Fibroblast of pulmonary artery (primary cell): Measurements from ENCODE around the gene PRDM16.

Experiments
- DNase-seq: peaks from one replicate; pipeline ENCODE4 v3.0.0-alpha.2; 2010; ENCODE audit warnings: low read depth
- H3K4me3 ChIP-seq: replicated peaks from 2 replicates; pipeline ENCODE4 v1.5.1; 2011; ENCODE audit warnings: low read depth, mild to moderate bottlenecking, control low read depth, low read length, moderate library complexity
- CTCF ChIP-seq: IDR thresholded peaks from 2 replicates; pipeline ENCODE4 v1.5.1; 2011; ENCODE audit warnings: mild to moderate bottlenecking, control low read depth, low read length, inconsistent platforms; ENCODE audit errors: missing control alignments

Gene PRDM16

GRCh38 chr1:3062616-3063378 lies 6.2 kb upstream of the PRDM16 start:
- H3K4me3 ChIP-seq: no peak overlapping the region
- TF ChIP-seq CTCF: no peak
- DNase-seq: no peak

GRCh38 chr1:3063379-3064295 lies 5.4 kb upstream of the PRDM16 start:
- no peak for TF ChIP-seq CTCF
- H3K4me3 ChIP-seq: no peak overlapping the region
- DNase-seq: no peak

- no peak for TF ChIP-seq CTCF
- no peak for DNase-seq
- no peak overlapping the region for H3K4me3 ChIP-seq
These were observed 4.6 kb upstream of the PRDM16 start for GRCh38 chr1:3064296-3064850.

GRCh38 chr1:3064901-3065300 lies 4.1 kb upstream of the PRDM16 start:
- no peak overlapping the region for H3K4me3 ChIP-seq
- no peak for DNase-seq
- TF ChIP-seq CTCF: no peak

GRCh38 chr1:3065396-3065795 lies 3.6 kb upstream of the PRDM16 start:
- TF ChIP-seq CTCF: no peak
- no peak for DNase-seq
- no peak overlapping the region for H3K4me3 ChIP-seq

GRCh38 chr1:3065797-3066196 lies 3.2 kb upstream of the PRDM16 start:
- no peak overlapping the region for H3K4me3 ChIP-seq
- no peak for DNase-seq
- no peak for TF ChIP-seq CTCF
